ENCODE data around the gene ACOXL.

Gene ACOXL

DNA sequence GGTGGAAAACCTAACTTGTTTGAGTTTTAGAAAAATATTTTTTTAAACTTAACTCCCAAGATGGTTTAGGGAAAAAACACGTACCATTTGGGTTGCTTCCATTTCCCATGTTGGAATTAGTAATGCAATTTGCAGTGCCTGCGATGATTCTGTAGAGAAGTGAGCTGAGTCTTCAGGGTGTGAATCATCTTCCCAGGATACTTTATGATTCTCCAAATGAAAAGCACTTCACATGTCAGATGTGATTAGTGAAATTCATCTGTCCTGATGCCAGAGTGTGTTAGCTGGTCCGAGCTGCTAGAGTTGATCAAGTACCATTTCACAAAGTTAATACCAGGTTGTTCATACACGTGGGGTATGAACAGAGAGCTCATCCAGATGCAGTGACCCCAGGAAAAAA, 59.1 kb downstream of the ACOXL start:
- Histone ChIP-seq H3K4me3 (ENCODE audit: insufficient read depth, low read length, poor library complexity, severe bottlenecking) (no peak overlapping the region), H3K9me3 (ENCODE audit: insufficient read depth, low read length) (no peaks in the 10 kb centered on the region), H2AFZ (ENCODE audit: low read depth, low read length, severe bottlenecking) (no peak overlapping the region), H3K36me3 (ENCODE audit: low read length) (no peaks in the 10 kb centered on the region), H4K20me1 (ENCODE audit: low read depth, low read length) (no peaks in the 10 kb centered on the region), H3K27me3 (ENCODE audit: low read length) (no peaks in the 10 kb centered on the region), H3K27ac (ENCODE audit: low read depth, low read length) (no peak overlapping the region), H3K4me2 (ENCODE audit: low read depth, low read length, poor library complexity, severe bottlenecking) (no peak overlapping the region), H3K79me2 (ENCODE audit: insufficient read depth, low read length) (no peaks in the 10 kb centered on the region), H3F3A (ENCODE audit: insufficient read depth) (no peaks in the 10 kb centered on the region), H3K9ac (ENCODE audit: low read length) (no peak overlapping the region), H3K9me2 (replicated peaks; ENCODE audit: insufficient read depth, low read length) (no peaks in the 10 kb centered on the region)
- TF ChIP-seq, protein P1, sequence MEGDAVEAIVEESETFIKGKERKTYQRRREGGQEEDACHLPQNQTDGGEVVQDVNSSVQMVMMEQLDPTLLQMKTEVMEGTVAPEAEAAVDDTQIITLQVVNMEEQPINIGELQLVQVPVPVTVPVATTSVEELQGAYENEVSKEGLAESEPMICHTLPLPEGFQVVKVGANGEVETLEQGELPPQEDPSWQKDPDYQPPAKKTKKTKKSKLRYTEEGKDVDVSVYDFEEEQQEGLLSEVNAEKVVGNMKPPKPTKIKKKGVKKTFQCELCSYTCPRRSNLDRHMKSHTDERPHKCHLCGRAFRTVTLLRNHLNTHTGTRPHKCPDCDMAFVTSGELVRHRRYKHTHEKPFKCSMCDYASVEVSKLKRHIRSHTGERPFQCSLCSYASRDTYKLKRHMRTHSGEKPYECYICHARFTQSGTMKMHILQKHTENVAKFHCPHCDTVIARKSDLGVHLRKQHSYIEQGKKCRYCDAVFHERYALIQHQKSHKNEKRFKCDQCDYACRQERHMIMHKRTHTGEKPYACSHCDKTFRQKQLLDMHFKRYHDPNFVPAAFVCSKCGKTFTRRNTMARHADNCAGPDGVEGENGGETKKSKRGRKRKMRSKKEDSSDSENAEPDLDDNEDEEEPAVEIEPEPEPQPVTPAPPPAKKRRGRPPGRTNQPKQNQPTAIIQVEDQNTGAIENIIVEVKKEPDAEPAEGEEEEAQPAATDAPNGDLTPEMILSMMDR (IDR thresholded peaks at IDR 0.05; ENCODE audit: insufficient read depth, low read length, poor library complexity, severe bottlenecking), result no peak
- no peak for TF ChIP-seq EZH2phosphoT487 (conservative IDR thresholded peaks at IDR 0.05; ENCODE audit: low read length)

DNA sequence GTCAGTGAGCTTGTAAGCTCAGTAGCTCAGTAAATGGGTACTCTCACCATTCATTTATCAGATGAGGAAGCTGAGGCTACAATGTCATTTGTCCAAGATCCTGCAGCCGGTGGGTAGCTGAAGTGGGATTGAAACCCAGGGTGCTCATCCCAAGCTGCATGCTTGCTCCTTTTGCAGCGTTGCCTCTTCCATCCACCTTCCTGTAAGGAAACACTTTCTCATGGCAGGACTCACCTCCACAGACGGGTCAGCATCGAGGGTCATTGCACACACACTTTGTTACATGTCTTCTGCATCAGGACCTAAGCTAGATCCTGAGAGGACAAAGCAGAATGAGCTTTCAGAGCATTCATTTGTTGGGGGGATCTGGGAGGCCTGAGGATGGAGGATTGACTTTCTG, 60.7 kb downstream of the ACOXL start:
- no peaks in the 10 kb centered on the region for H3F3A ChIP-seq (ENCODE audit: insufficient read depth)
- H3K36me3 ChIP-seq (ENCODE audit: low read length), result no peaks in the 10 kb centered on the region
- H2AFZ ChIP-seq (ENCODE audit: low read depth, low read length, severe bottlenecking), result no peak overlapping the region
- no peak for TF ChIP-seq EZH2phosphoT487 (conservative IDR thresholded peaks at IDR 0.05; ENCODE audit: low read length)
- TF ChIP-seq, protein P1 (IDR thresholded peaks at IDR 0.05; ENCODE audit: insufficient read depth, low read length, poor library complexity, severe bottlenecking), result no peak
- H3K27ac ChIP-seq (ENCODE audit: low read depth, low read length), result no peak overlapping the region
- H3K9me3 ChIP-seq (ENCODE audit: insufficient read depth, low read length), result no peaks in the 10 kb centered on the region
- no peaks in the 10 kb centered on the region for H3K27me3 ChIP-seq (ENCODE audit: low read length)
- no peak overlapping the region for H3K4me3 ChIP-seq (ENCODE audit: insufficient read depth, low read length, poor library complexity, severe bottlenecking)
- no peak overlapping the region for H3K9ac ChIP-seq (ENCODE audit: low read length)
- H3K4me2 ChIP-seq (ENCODE audit: low read depth, low read length, poor library complexity, severe bottlenecking), result no peak overlapping the region
- H3K9me2 ChIP-seq (replicated peaks; ENCODE audit: insufficient read depth, low read length), result no peaks in the 10 kb centered on the region
- no peaks in the 10 kb centered on the region for H3K79me2 ChIP-seq (ENCODE audit: insufficient read depth, low read length)
- no peaks in the 10 kb centered on the region for H4K20me1 ChIP-seq (ENCODE audit: low read depth, low read length)

DNA sequence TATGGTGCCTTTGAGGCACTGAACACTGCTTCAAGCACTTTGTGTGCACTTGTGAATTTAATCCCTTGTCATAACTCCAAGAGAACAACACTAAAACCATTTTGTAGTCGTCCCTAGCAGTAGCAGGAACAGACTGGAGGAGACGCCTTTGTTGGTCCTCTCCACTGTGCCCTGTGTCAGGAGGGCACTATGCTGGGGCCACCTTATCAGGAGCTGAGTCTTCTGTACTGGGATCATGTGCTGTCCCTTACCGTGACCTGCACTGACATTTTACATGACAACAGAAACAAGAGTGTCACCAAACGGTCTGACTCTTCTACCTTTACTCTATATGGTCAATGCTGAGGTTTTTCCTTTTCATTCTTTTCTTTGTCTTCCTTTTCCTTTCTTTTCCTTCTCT, 62.0 kb downstream of the ACOXL start:
- TF ChIP-seq EZH2phosphoT487 (conservative IDR thresholded peaks at IDR 0.05; ENCODE audit: low read length), result no peak
- TF ChIP-seq, protein P1 (IDR thresholded peaks at IDR 0.05; ENCODE audit: insufficient read depth, low read length, poor library complexity, severe bottlenecking), result no peak
- Histone ChIP-seq H3K36me3 (ENCODE audit: low read length) (no peaks in the 10 kb centered on the region), H2AFZ (ENCODE audit: low read depth, low read length, severe bottlenecking) (no peak overlapping the region), H3K79me2 (ENCODE audit: insufficient read depth, low read length) (no peaks in the 10 kb centered on the region), H3K4me3 (ENCODE audit: insufficient read depth, low read length, poor library complexity, severe bottlenecking) (no peak overlapping the region), H3K9me3 (ENCODE audit: insufficient read depth, low read length) (no peaks in the 10 kb centered on the region), H3K9ac (ENCODE audit: low read length) (no peak overlapping the region), H3K9me2 (replicated peaks; ENCODE audit: insufficient read depth, low read length) (no peaks in the 10 kb centered on the region), H3K27ac (ENCODE audit: low read depth, low read length) (no peak overlapping the region), H4K20me1 (ENCODE audit: low read depth, low read length) (no peaks in the 10 kb centered on the region), H3K4me2 (ENCODE audit: low read depth, low read length, poor library complexity, severe bottlenecking) (no peak overlapping the region), H3K27me3 (ENCODE audit: low read length) (no peaks in the 10 kb centered on the region), H3F3A (ENCODE audit: insufficient read depth) (no peaks in the 10 kb centered on the region)
